ENCODE data around the gene CHRM4.

CHRM4 gene

GRCh38 chr11:46386674-46387073 is 4.9 kb downstream of the CHRM4 start:
- Histone ChIP-seq H4K8ac (ENCODE audit: low read depth, low read length) (no peak overlapping the region), H3K27ac (ENCODE audit: low read depth, low read length) (no peak overlapping the region), H3K4me1 (ENCODE audit: control insufficient read depth in 1 of 2, insufficient read depth in 2 of 2, low read length in 2 of 2) (peaks cover 26 to 28% of the 10 kb centered on the region in 2 experiments), H2AK5ac (ENCODE audit: low read length) (no peak overlapping the region), H3K4me2 (ENCODE audit: low read length) (no peak overlapping the region), H2BK120ac (ENCODE audit: insufficient read depth, low read length, poor library complexity) (no peak overlapping the region), H4K12ac (ENCODE audit: low read depth, low read length) (no peak overlapping the region), H3K27me3 (ENCODE audit: insufficient read depth, low read length) (peaks cover 26% of the 10 kb centered on the region), H3K4ac (ENCODE audit: low read depth, low read length) (no peak overlapping the region), H3K79me2 (ENCODE audit: control insufficient read depth, insufficient read depth, low read length, poor library complexity) (peaks cover 9% of the 10 kb centered on the region), H3K36me3 (ENCODE audit: control insufficient read depth in 1 of 2, insufficient read depth in 2 of 2, low read length in 2 of 2) (peaks cover 13 to 16% of the 10 kb centered on the region in 2 experiments), H2BK12ac (ENCODE audit: low read length) (no peak overlapping the region), H2AFZ (ENCODE audit: insufficient read depth, low read length, poor library complexity) (no peak overlapping the region), H4K91ac (ENCODE audit: low read depth, low read length) (no peak overlapping the region), H3K18ac (ENCODE audit: low read length) (no peak overlapping the region), H3K9me3 (ENCODE audit: insufficient read depth, low read depth, low read length) (peaks cover 4% of the 10 kb centered on the region), H3K4me3 (ENCODE audit: low read depth, low read length) (no peak overlapping the region), H2BK5ac (ENCODE audit: low read depth, low read length, poor library complexity) (no peak overlapping the region), H3K23ac (ENCODE audit: low read length) (no peak overlapping the region), H3K14ac (ENCODE audit: low read length) (no peak overlapping the region), H3K9ac (ENCODE audit: low read length) (no peak overlapping the region), H3K79me1 (ENCODE audit: low read length) (peaks cover 9% of the 10 kb centered on the region)
- peak in 1 of 2 donors; percentile 29 for DNase-seq
- WGBS (ENCODE audit: extremely low coverage, insufficient coverage, insufficient read length): no CpG with 5 or more reads among the region's 4 CpGs

DNA sequence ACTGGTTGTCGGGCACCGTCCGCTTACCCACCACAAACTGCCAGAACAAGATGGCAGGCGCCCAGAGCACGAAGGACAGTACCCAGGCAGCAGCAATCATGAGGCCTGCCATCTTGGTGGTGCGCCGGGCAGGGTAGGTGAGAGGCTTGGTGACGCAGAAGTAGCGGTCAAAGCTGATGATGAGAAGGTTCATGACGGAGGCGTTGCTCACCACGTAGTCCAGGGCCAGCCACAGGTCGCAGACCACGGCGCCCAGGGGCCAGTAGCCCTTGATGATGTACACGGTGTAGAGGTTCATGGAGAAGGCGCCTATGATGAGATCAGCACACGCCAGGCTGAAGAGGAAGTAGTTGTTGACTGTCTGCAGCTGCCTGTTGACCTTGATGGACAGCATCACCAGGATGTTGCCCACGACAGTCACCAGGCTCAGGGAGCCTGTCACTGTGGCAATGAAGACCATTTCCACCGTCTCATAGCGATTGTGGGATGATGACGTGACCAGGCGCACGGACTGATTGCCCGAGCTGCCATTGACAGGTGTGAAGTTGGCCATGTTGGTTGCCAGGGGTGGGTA is 5.5 kb downstream of the CHRM4 start:
- Histone ChIP-seq H4K8ac (ENCODE audit: low read depth, low read length) (no peak overlapping the region), H2BK5ac (ENCODE audit: low read depth, low read length, poor library complexity) (no peak overlapping the region), H3K23ac (ENCODE audit: low read length) (no peak overlapping the region), H3K4me2 (ENCODE audit: low read length) (no peak overlapping the region), H2AK5ac (ENCODE audit: low read length) (no peak overlapping the region), H3K27ac (ENCODE audit: low read depth, low read length) (no peak overlapping the region), H3K4me3 (ENCODE audit: low read depth, low read length) (no peak overlapping the region), H3K9me3 (ENCODE audit: insufficient read depth, low read depth, low read length) (peaks cover 4% of the 10 kb centered on the region), H3K18ac (ENCODE audit: low read length) (no peak overlapping the region), H2AFZ (ENCODE audit: insufficient read depth, low read length, poor library complexity) (no peak overlapping the region), H3K4ac (ENCODE audit: low read depth, low read length) (no peak overlapping the region), H3K27me3 (ENCODE audit: insufficient read depth, low read length) (peaks cover 21% of the 10 kb centered on the region), H3K79me2 (ENCODE audit: control insufficient read depth, insufficient read depth, low read length, poor library complexity) (peaks cover 11% of the 10 kb centered on the region), H4K12ac (ENCODE audit: low read depth, low read length) (no peak overlapping the region), H3K14ac (ENCODE audit: low read length) (no peak overlapping the region), H2BK12ac (ENCODE audit: low read length) (no peak overlapping the region), H4K91ac (ENCODE audit: low read depth, low read length) (no peak overlapping the region), H3K79me1 (ENCODE audit: low read length) (peaks cover 12% of the 10 kb centered on the region), H3K4me1 (ENCODE audit: control insufficient read depth in 1 of 2, insufficient read depth in 2 of 2, low read length in 2 of 2) (peaks cover 26 to 28% of the 10 kb centered on the region in 2 experiments), H3K36me3 (ENCODE audit: control insufficient read depth in 1 of 2, insufficient read depth in 2 of 2, low read length in 2 of 2) (peaks cover 13 to 16% of the 10 kb centered on the region in 2 experiments), H3K9ac (ENCODE audit: low read length) (no peak overlapping the region), H2BK120ac (ENCODE audit: insufficient read depth, low read length, poor library complexity) (no peak overlapping the region)
- WGBS (ENCODE audit: extremely low coverage, insufficient coverage, insufficient read length): no CpG with 5 or more reads among the region's 25 CpGs
- DNase-seq: no peak

- H3K18ac ChIP-seq (ENCODE audit: low read length): no peak overlapping the region
- H3K27me3 ChIP-seq (ENCODE audit: insufficient read depth, low read length): peaks cover 13% of the 10 kb centered on the region
- no peak overlapping the region for H3K4ac ChIP-seq (ENCODE audit: low read depth, low read length)
- no peak overlapping the region for H2BK5ac ChIP-seq (ENCODE audit: low read depth, low read length, poor library complexity)
- H3K79me1 ChIP-seq (ENCODE audit: low read length): peaks cover 19% of the 10 kb centered on the region
- H2BK12ac ChIP-seq (ENCODE audit: low read length): no peak overlapping the region
- no peak overlapping the region for H3K9ac ChIP-seq (ENCODE audit: low read length)
- DNase-seq: no peak
- no peak overlapping the region for H3K14ac ChIP-seq (ENCODE audit: low read length)
- no peak overlapping the region for H3K23ac ChIP-seq (ENCODE audit: low read length)
- peaks cover 13% of the 10 kb centered on the region for H3K79me2 ChIP-seq (ENCODE audit: control insufficient read depth, insufficient read depth, low read length, poor library complexity)
- H3K4me3 ChIP-seq (ENCODE audit: low read depth, low read length): peak overlapping the region; percentile 3
- no peak overlapping the region for H4K91ac ChIP-seq (ENCODE audit: low read depth, low read length)
- no peak overlapping the region for H2BK120ac ChIP-seq (ENCODE audit: insufficient read depth, low read length, poor library complexity)
- H4K8ac ChIP-seq (ENCODE audit: low read depth, low read length): no peak overlapping the region
- no peak overlapping the region for H3K4me2 ChIP-seq (ENCODE audit: low read length)
- H3K36me3 ChIP-seq (ENCODE audit: control insufficient read depth in 1 of 2, insufficient read depth in 2 of 2, low read length in 2 of 2): peaks cover 13 to 16% of the 10 kb centered on the region in 2 experiments
- H2AFZ ChIP-seq (ENCODE audit: insufficient read depth, low read length, poor library complexity): no peak overlapping the region
- H4K12ac ChIP-seq (ENCODE audit: low read depth, low read length): no peak overlapping the region
- H3K27ac ChIP-seq (ENCODE audit: low read depth, low read length): no peak overlapping the region
- H2AK5ac ChIP-seq (ENCODE audit: low read length): no peak overlapping the region
- H3K4me1 ChIP-seq (ENCODE audit: control insufficient read depth in 1 of 2, insufficient read depth in 2 of 2, low read length in 2 of 2): peaks cover 22 to 23% of the 10 kb centered on the region in 2 experiments
- peaks cover 4% of the 10 kb centered on the region for H3K9me3 ChIP-seq (ENCODE audit: insufficient read depth, low read depth, low read length)
- WGBS (ENCODE audit: extremely low coverage, insufficient coverage, insufficient read length): no CpG with 5 or more reads among the region's 47 CpGs
Observed at GRCh38 chr11:46385169-46386004, 6.2 kb downstream of the CHRM4 start.

DNA sequence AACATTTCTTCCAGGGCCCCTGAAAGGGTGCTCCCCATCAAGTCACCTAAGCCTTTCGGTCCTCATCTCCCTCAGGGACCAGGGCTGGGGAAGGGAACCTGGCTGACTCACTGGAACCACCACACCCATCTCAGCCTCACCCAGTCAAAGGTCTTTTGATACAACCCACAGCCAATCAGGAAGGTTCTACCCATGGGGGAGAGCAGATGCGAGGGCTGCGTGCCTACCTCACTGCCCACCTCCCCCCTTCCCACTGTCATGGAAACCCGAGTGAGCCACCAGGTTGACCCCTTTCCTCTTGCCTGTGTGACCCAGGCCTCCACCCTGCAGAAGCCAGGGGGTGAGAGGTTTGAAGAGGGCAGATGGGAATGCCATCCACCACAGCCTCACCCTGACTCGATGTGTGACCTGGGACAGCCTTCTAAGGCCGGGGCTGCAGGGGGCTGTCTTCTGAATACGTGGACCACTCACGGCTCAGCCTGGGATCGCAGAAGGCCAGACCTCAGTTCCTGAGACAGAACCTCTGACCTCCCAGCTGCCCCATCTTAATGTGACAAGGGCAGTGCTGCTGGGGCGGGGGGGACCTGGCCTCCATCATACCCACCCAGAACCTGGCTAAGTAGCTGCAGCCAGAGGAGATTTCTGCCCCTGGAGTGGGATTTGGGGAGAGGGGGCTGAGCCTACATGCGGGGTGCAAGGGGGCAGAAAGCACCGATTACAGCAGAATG is 7.4 kb downstream of the CHRM4 start:
- Histone ChIP-seq H3K9me3 (ENCODE audit: insufficient read depth, low read depth, low read length) (peaks cover 2% of the 10 kb centered on the region), H4K12ac (ENCODE audit: low read depth, low read length) (no peak overlapping the region), H2BK12ac (ENCODE audit: low read length) (no peak overlapping the region), H3K9ac (ENCODE audit: low read length) (no peak overlapping the region), H3K4ac (ENCODE audit: low read depth, low read length) (no peak overlapping the region), H2BK5ac (ENCODE audit: low read depth, low read length, poor library complexity) (no peak overlapping the region), H3K23ac (ENCODE audit: low read length) (no peak overlapping the region), H2BK120ac (ENCODE audit: insufficient read depth, low read length, poor library complexity) (no peak overlapping the region), H3K79me2 (ENCODE audit: control insufficient read depth, insufficient read depth, low read length, poor library complexity) (peaks cover 13% of the 10 kb centered on the region), H3K27me3 (ENCODE audit: insufficient read depth, low read length) (peaks cover 3% of the 10 kb centered on the region), H4K91ac (ENCODE audit: low read depth, low read length) (no peak overlapping the region), H3K27ac (ENCODE audit: low read depth, low read length) (no peak overlapping the region), H3K14ac (ENCODE audit: low read length) (no peak overlapping the region), H3K36me3 (ENCODE audit: control insufficient read depth in 1 of 2, insufficient read depth in 2 of 2, low read length in 2 of 2) (peaks cover 13 to 16% of the 10 kb centered on the region in 2 experiments), H2AK5ac (ENCODE audit: low read length) (no peak overlapping the region), H3K79me1 (ENCODE audit: low read length) (peaks cover 24% of the 10 kb centered on the region), H3K18ac (ENCODE audit: low read length) (no peak overlapping the region), H4K8ac (ENCODE audit: low read depth, low read length) (no peak overlapping the region), H3K4me2 (ENCODE audit: low read length) (no peak overlapping the region), H2AFZ (ENCODE audit: insufficient read depth, low read length, poor library complexity) (no peak overlapping the region), H3K4me3 (ENCODE audit: low read depth, low read length) (no peak overlapping the region), H3K4me1 (ENCODE audit: control insufficient read depth in 1 of 2, insufficient read depth in 2 of 2, low read length in 2 of 2) (peaks cover 13 to 14% of the 10 kb centered on the region in 2 experiments)
- DNase-seq: no peak
- WGBS (ENCODE audit: extremely low coverage, insufficient coverage, insufficient read length): no CpG with 5 or more reads among the region's 12 CpGs

Measured in trophoblast cell (in vitro differentiated cells and primary cell).